IMR-90 (cell line): ENCODE results near the gene PRRC2B. TPM values are rescaled to one million over a fixed set of nuclear protein-coding genes. Genes with fewer than 3 reads are reported as not detected.

Source experiments
- ATAC-seq: fragments of 200-7000 bp; cut with Tn5 transposase; 2 replicates; pipeline ENCODE4 v1.9.1; 2020; ENCODE audit warnings: low read depth, mild to moderate bottlenecking, moderate library complexity
- BruUV-seq: library from RNA; stranded (reverse); fragments of 400-500 nt; replicated peaks from 2 replicates; lab custom pipeline; 2021; lab: Mats Ljungman, UMichigan
- CTCF ChIA-PET: fragments of 300-600 bp; formaldehyde crosslinking; extraction: SDS; loops from one replicate; lab custom pipeline; 2021; ENCODE audit warnings: antibody characterized with exemption; lab: Yijun Ruan, JAX
- POLR2A ChIA-PET: fragments of 300-600 bp; sonication (Branson Sonifier 250); formaldehyde crosslinking; loops from one replicate; lab custom pipeline; 2022; ENCODE audit warnings: antibody characterized with exemption; ENCODE audit not compliant: unreplicated experiment; lab: Charles Lee
- DNase-seq: peaks from one replicate; pipeline ENCODE4 v3.0.0; 2013
- H2AFZ ChIP-seq: replicated peaks from 2 replicates; pipeline ENCODE3; 2013; ENCODE audit warnings: low read length, mild to moderate bottlenecking; ENCODE audit not compliant: poor library complexity
- H2AK5ac ChIP-seq: 2 replicates; pipeline ENCODE4 v1.6.1; 2013; ENCODE audit warnings: low read depth, low read length, inconsistent platforms
- H2AK9ac ChIP-seq: replicated peaks from 2 replicates; pipeline ENCODE3; 2013; ENCODE audit warnings: mild to moderate bottlenecking, low read depth, low read length, moderate library complexity; ENCODE audit not compliant: poor library complexity
- H2BK120ac ChIP-seq: 2 replicates; pipeline ENCODE4 v1.6.1; 2013; ENCODE audit warnings: low read depth, low read length, inconsistent platforms
- H2BK15ac ChIP-seq: 3 replicates; pipeline ENCODE4 v1.6.1; 2013; ENCODE audit warnings: low read depth, low read length, inconsistent platforms
- H2BK20ac ChIP-seq: 2 replicates; pipeline ENCODE4 v1.6.1; 2013; ENCODE audit warnings: low read depth, mild to moderate bottlenecking, inconsistent platforms, low read length, moderate library complexity
- H2BK5ac ChIP-seq: 2 replicates; pipeline ENCODE4 v1.6.1; 2013; ENCODE audit warnings: mild to moderate bottlenecking, low read depth, low read length, inconsistent platforms; ENCODE audit not compliant: poor library complexity, severe bottlenecking
- H3K14ac ChIP-seq: replicated peaks from 2 replicates; pipeline ENCODE4 v1.6.1; 2013; ENCODE audit warnings: low read depth, low read length, inconsistent platforms
- H3K18ac ChIP-seq: 2 replicates; pipeline ENCODE4 v1.6.1; 2013; ENCODE audit warnings: low read depth, low read length, control low read depth
- H3K23ac ChIP-seq: 2 replicates; pipeline ENCODE4 v1.6.1; 2013; ENCODE audit warnings: low read depth, low read length, inconsistent platforms
- H3K27ac ChIP-seq: 2 replicates; pipeline ENCODE4 v1.5.1; 2013; ENCODE audit warnings: mild to moderate bottlenecking, control low read depth, low read length; ENCODE audit not compliant: insufficient read depth
- H3K27me3 ChIP-seq: 2 replicates; pipeline ENCODE4 v1.6.1; 2013; ENCODE audit warnings: low read length; ENCODE audit not compliant: control insufficient read depth, insufficient read depth
- H3K36me3 ChIP-seq: 2 replicates; pipeline ENCODE4 v1.6.1; 2013; ENCODE audit warnings: low read length, mixed read lengths; ENCODE audit not compliant: control insufficient read depth, insufficient read depth
- H3K4ac ChIP-seq: 2 replicates; pipeline ENCODE4 v1.6.1; 2013; ENCODE audit warnings: low read depth, low read length, inconsistent platforms
- H3K4me1 ChIP-seq: 2 replicates; pipeline ENCODE4 v1.6.1; 2013; ENCODE audit warnings: low read length, mixed read lengths; ENCODE audit not compliant: control insufficient read depth, insufficient read depth
- H3K4me2 ChIP-seq: 2 replicates; pipeline ENCODE4 v1.6.1; 2013; ENCODE audit warnings: low read depth, mild to moderate bottlenecking, control low read depth, low read length, moderate library complexity
- H3K4me3 ChIP-seq: 2 replicates; pipeline ENCODE4 v1.5.1; 2013; ENCODE audit warnings: low read depth, mild to moderate bottlenecking, control low read depth, low read length, moderate library complexity; ENCODE audit not compliant: insufficient read depth
- H3K56ac ChIP-seq: 2 replicates; pipeline ENCODE4 v1.6.1; 2013; ENCODE audit warnings: low read length, inconsistent platforms; ENCODE audit not compliant: insufficient read depth; ENCODE audit errors: extremely low read depth
- H3K79me1 ChIP-seq, 2 experiments: 2 replicates each; pipeline ENCODE4 v1.6.1; 2013; ENCODE audit warnings: low read length in 2 of 2, inconsistent platforms in 1 of 2, low read depth in 1 of 2
- H3K9ac ChIP-seq: 2 replicates; pipeline ENCODE4 v1.6.1; 2013; ENCODE audit warnings: low read depth, low read length, control low read depth
- H3K9me1 ChIP-seq: 2 replicates; pipeline ENCODE4 v1.6.1; 2013; ENCODE audit warnings: low read length, inconsistent platforms; ENCODE audit not compliant: insufficient read depth
- H3K9me3 ChIP-seq: 2 replicates; pipeline ENCODE4 v1.6.1; 2013; ENCODE audit warnings: low read length; ENCODE audit not compliant: control insufficient read depth, insufficient read depth
- H4K20me1 ChIP-seq: 2 replicates; pipeline ENCODE4 v1.6.1; 2013; ENCODE audit warnings: low read length, inconsistent platforms; ENCODE audit not compliant: insufficient read depth
- H4K5ac ChIP-seq: 2 replicates; pipeline ENCODE4 v1.6.1; 2013; ENCODE audit warnings: mild to moderate bottlenecking, low read depth, low read length, control low read depth
- H4K8ac ChIP-seq, 2 experiments: 2 replicates each; pipeline ENCODE4 v1.6.1; 2013; ENCODE audit warnings: low read depth in 2 of 2, low read length in 2 of 2, control low read depth in 1 of 2, inconsistent platforms in 1 of 2
- H4K91ac ChIP-seq: 2 replicates; pipeline ENCODE4 v1.6.1; 2013; ENCODE audit warnings: low read depth, low read length, inconsistent platforms; ENCODE audit not compliant: insufficient read depth
- CHD1 ChIP-seq: IDR thresholded peaks from 2 replicates; pipeline ENCODE4 v1.6.1; 2012; ENCODE audit warnings: low read depth, low read length, improper control_type of control experiment
- FOS ChIP-seq: fragments of 150-350 bp; IDR thresholded peaks from 2 replicates; pipeline ENCODE4 v1.6.1; 2016; ENCODE audit warnings: low read depth, low read length
- MAFK ChIP-seq: IDR thresholded peaks from 2 replicates; pipeline ENCODE4 v1.6.1; 2012; ENCODE audit warnings: low read depth, low read length, improper control_type of control experiment
- MAZ ChIP-seq: IDR thresholded peaks from 2 replicates; pipeline ENCODE4 v1.6.1; 2012; ENCODE audit warnings: low read depth, mild to moderate bottlenecking, low read length, improper control_type of control experiment, moderate library complexity, borderline replicate concordance
- MXI1 ChIP-seq: IDR thresholded peaks from 2 replicates; pipeline ENCODE4 v1.6.1; 2012; ENCODE audit warnings: low read depth, mild to moderate bottlenecking, low read length, moderate library complexity, borderline replicate concordance
- NFE2L2 ChIP-seq: fragments of 150-350 bp; IDR thresholded peaks from 2 replicates; pipeline ENCODE4 v1.6.1; 2016; ENCODE audit warnings: low read depth, mild to moderate bottlenecking, low read length
- RAD21 ChIP-seq: IDR thresholded peaks from 2 replicates; pipeline ENCODE4 v1.6.1; 2012; ENCODE audit warnings: low read length, improper control_type of control experiment
- WGBS, 2 experiments: methylation state at CpG; one replicate each; pipeline versions ENCODE4 v1.1.5 to v1.1.7; 2013; ENCODE audit warnings: missing lambda C conversion rate in 2 of 2; ENCODE audit not compliant: insufficient read length in 1 of 2; ENCODE audit errors: extremely low coverage in 2 of 2; 5-methylcytosine and 5-hydroxymethylcytosine counted together
- dilution Hi-C: fragments of 300-500 bp; cut with HindIII; formaldehyde crosslinking; loops from one replicate; pipeline ENCODE4 v1.14.3; 2018; ENCODE audit warnings: low sequenced_read_pairs; ENCODE audit not compliant: unreplicated experiment
- in situ Hi-C: fragments of 300-500 bp; cut with MboI; formaldehyde crosslinking; loops from 3 replicates; pipeline ENCODE4 v1.14.3; 2019; ENCODE audit warnings: low sequenced_read_pairs, inconsistent platforms, mixed read lengths
- intact Hi-C: fragments of 100-400 bp; cut with micrococcal nuclease; formaldehyde crosslinking; loops from 2 replicates; pipeline ENCODE4 v1.10.0; 2022
- polyA plus RNA-seq, 3 experiments: library from polyadenylated mRNA; depleted of rRNA; stranded (reverse); fragments of >200 nt; gene quantifications; 2 replicates each; pipeline ENCODE4 v1.2.3, GENCODE V29; 2012; ENCODE audit warnings: low replicate concordance in 1 of 3
- total RNA-seq: library from RNA; depleted of rRNA; stranded (reverse); fragments of >200 nt; gene quantifications from 2 replicates; pipeline ENCODE4 v1.2.3, GENCODE V29; 2012
- TF ChIP-seq, protein P1 (sequence below): fragments of 150-350 bp; IDR thresholded peaks from 2 replicates; pipeline ENCODE4 v1.6.1; 2016; ENCODE audit warnings: low read depth, mild to moderate bottlenecking, low read length, moderate library complexity, borderline replicate concordance

The PRRC2B gene
- total and polyA plus RNA-seq, 2 of the 4 experiments (the other 2 are of a cell fraction), result 19.4 to 39.1 TPM

DNA sequence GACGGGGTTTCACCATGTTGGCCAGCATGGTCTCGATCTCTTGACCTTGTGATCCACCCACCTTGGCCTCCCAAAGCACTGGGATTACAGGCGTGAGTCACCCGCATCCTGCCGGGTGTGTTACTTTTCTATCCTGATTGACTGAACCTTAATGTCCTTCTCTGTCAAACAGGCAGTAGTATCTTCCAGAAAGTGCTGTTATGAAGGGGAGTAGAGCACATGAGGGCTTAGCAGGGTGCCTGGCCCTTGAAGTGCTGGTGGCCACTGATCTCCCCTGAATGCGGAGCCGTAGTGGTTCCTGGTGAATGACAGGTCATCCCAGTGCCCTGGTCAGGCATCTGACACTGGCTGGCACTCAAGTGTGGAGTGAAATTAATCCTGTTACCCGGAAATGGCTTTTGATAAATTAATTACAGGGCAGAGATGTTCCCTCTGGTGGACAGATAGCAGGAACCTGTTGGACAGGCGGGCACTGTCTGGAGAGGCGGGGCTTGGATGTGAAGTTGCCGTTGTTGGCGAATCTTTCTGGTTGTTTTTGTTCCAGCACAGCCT lies 28.4 kb downstream of the PRRC2B start:
- H3K18ac ChIP-seq, result no peak overlapping the region
- no peaks in the 10 kb centered on the region for H3K27me3 ChIP-seq
- H3K79me1 ChIP-seq, result peaks cover 6 to 93% of the 10 kb centered on the region in 2 experiments; a peak in 3 of 4 replicates
- H4K8ac ChIP-seq, result no peak overlapping the region
- H2BK15ac ChIP-seq, result no peak overlapping the region
- TF ChIP-seq FOS, result no peak
- TF ChIP-seq RAD21, result no peak
- TF ChIP-seq, protein P1, sequence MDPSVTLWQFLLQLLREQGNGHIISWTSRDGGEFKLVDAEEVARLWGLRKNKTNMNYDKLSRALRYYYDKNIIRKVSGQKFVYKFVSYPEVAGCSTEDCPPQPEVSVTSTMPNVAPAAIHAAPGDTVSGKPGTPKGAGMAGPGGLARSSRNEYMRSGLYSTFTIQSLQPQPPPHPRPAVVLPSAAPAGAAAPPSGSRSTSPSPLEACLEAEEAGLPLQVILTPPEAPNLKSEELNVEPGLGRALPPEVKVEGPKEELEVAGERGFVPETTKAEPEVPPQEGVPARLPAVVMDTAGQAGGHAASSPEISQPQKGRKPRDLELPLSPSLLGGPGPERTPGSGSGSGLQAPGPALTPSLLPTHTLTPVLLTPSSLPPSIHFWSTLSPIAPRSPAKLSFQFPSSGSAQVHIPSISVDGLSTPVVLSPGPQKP, result no peak
- TF ChIP-seq MAZ, result no peak
- no peak for TF ChIP-seq CHD1
- no peak for TF ChIP-seq MAFK
- no peak for TF ChIP-seq NFE2L2
- TF ChIP-seq MXI1, result no peak
- CTCF ChIA-PET, result no interaction called here
- H3K27ac ChIP-seq, result no peak overlapping the region
- H4K91ac ChIP-seq, result no peak overlapping the region
- dilution Hi-C loops, result no loop called here
- H2BK120ac ChIP-seq, result no peak overlapping the region
- H3K23ac ChIP-seq, result peak overlapping the region; percentile 26; the same call in 1 of the 2 replicates
- H2BK20ac ChIP-seq, result no peak overlapping the region
- H3K4me2 ChIP-seq, result no peak overlapping the region
- no peak overlapping the region for H2AFZ ChIP-seq
- H4K20me1 ChIP-seq, result peaks cover 100% of the 10 kb centered on the region
- H3K4me1 ChIP-seq, result peaks cover 47% of the 10 kb centered on the region
- no peak for ATAC-seq
- no TSS peak for BruUV-seq
- peaks cover 4% of the 10 kb centered on the region for H3K36me3 ChIP-seq
- no peak overlapping the region for H3K4me3 ChIP-seq
- 60% methylated on average over 1 of the region's 12 CpGs; no CpG with 5 or more reads in 1 of the 2 experiments for WGBS, 2 experiments
- POLR2A ChIA-PET, result no interaction called here
- intact Hi-C loops, result loop anchor here (2.0 kb wide), 1 partner anchor 26 kb away; no protein-coding TSS in a partner anchor
- H3K9ac ChIP-seq, result no peak overlapping the region
- H2AK5ac ChIP-seq, result peak overlapping the region; percentile 90
- peak overlapping the region; percentile 17 for H2AK9ac ChIP-seq
- no peak overlapping the region for H4K5ac ChIP-seq
- no peak overlapping the region for H3K14ac ChIP-seq
- H3K56ac ChIP-seq, result no peak overlapping the region
- H3K9me1 ChIP-seq, result peaks cover 67% of the 10 kb centered on the region
- in situ Hi-C loops, result no loop called here
- no peaks in the 10 kb centered on the region for H3K9me3 ChIP-seq
- no peak overlapping the region for H2BK5ac ChIP-seq
- peak; percentile 12 for DNase-seq
- no peak overlapping the region for H3K4ac ChIP-seq
